ENCODE measurements around the gene NFATC3.
"Not testable (repeated sequence)": the region's sequence is repeated elsewhere in the genome, so short reads cannot be mapped to it uniquely, and the experiment has no call there.

The NFATC3 gene

DNA sequence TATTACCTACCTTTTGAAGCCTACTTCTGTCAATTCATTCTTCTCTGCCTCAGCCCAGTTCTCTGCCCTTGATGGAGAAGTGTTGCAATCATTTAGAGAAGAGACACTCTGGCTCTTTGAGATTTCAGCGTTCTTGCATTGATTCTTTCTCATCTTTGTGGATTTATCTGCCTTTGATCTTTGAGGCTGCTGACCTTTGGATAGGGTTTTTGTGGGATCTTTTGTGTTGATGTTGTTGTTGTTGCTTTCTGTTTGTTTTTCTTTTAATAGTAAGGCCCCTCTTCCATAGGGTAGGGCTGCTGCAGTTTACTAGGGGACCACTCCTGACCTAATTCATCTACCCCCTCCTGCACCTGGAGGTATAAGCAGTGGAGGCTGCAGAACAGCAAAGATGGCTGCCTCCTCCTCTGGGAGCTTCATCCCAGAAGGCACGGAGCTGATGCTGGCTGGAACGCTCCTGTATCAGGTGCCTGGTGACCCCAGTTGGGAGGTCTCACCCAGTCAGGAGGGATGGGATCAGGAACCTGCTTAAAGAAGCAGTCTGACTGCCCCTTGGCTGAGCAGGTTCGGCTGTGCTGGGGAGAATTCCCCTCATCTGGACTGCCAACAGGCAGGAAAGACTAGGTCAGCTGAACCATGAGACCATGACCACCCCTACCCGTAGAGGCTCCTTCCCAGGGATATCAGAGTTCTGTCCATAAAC lies 28.0 kb downstream of the NFATC3 start:
- Histone ChIP-seq H3K9me3 (replicated peaks; ENCODE audit: low read length) (peaks cover 4% of the 10 kb centered on the region), H3K9ac (ENCODE audit: low read depth, low read length) (no peak overlapping the region), H3K4me3 (ENCODE audit: low read length) (no peak overlapping the region), H3K27me3 (ENCODE audit: control insufficient read depth, insufficient read depth, low read length) (no peaks in the 10 kb centered on the region), H3K4me2 (ENCODE audit: low read length) (no peak overlapping the region), H3K4me1 (ENCODE audit: control insufficient read depth, insufficient read depth, low read length) (no peaks in the 10 kb centered on the region), H3K36me3 (ENCODE audit: insufficient read depth, low read length) (no peaks in the 10 kb centered on the region)

DNA sequence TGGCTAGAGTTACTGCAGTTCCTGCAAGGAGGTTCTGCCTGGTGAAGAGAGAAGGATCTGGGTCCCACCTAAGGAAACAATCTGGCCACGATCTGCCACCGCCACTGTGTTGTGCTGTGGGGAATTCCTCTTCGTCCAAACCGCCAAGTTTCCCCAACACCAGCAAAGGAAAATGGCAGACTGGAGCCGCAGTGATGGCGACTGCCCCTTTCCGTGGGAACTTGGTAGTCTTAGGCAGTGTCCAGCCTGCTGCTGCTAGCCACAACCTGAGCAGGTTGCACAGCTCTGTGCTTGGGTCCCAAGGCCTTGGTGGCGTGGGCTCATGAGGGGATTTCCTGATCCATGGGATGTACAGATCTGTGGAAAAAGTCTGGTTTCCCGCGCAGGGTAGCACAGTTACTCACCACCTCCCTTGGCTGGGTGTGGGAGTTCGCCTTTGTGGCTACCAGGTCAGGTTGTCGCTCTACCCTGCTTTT lies 28.6 kb downstream of the NFATC3 start:
- Histone ChIP-seq H3K4me2 (ENCODE audit: low read length) (no peak overlapping the region), H3K4me1 (ENCODE audit: control insufficient read depth, insufficient read depth, low read length) (no peaks in the 10 kb centered on the region), H3K4me3 (ENCODE audit: low read length) (no peak overlapping the region), H3K36me3 (ENCODE audit: insufficient read depth, low read length) (no peaks in the 10 kb centered on the region), H3K9me3 (replicated peaks; ENCODE audit: low read length) (peaks cover 4% of the 10 kb centered on the region), H3K27me3 (ENCODE audit: control insufficient read depth, insufficient read depth, low read length) (no peaks in the 10 kb centered on the region), H3K9ac (ENCODE audit: low read depth, low read length) (no peak overlapping the region)

DNA sequence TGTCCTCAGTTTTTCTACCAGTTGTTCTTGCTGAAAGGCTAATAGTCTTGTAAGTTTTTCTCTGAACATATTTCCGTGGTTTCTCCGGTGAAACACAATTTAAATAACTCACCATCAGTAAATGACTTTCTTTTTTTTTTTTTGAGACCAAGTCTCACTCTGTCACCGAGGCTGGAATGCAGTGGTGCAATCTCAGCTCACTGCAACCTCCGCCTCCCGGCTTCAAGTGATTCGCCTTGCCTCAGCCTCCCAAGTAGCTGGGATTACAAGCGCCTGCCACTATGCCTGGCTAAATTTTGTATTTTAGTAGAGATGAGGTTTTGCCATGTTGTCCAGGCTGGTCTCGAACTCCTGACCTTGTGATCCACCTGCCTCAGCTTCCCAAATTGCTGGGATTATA lies 29.8 kb downstream of the NFATC3 start:
- H3K4me1 ChIP-seq (ENCODE audit: control insufficient read depth, insufficient read depth, low read length); H3K4me2 ChIP-seq (ENCODE audit: low read length); H3K4me3 ChIP-seq (ENCODE audit: low read length); H3K36me3 ChIP-seq (ENCODE audit: insufficient read depth, low read length); H3K27me3 ChIP-seq (ENCODE audit: control insufficient read depth, insufficient read depth, low read length); H3K9me3 ChIP-seq (replicated peaks; ENCODE audit: low read length); H3K9ac ChIP-seq (ENCODE audit: low read depth, low read length): not testable (repeated sequence)

DNA sequence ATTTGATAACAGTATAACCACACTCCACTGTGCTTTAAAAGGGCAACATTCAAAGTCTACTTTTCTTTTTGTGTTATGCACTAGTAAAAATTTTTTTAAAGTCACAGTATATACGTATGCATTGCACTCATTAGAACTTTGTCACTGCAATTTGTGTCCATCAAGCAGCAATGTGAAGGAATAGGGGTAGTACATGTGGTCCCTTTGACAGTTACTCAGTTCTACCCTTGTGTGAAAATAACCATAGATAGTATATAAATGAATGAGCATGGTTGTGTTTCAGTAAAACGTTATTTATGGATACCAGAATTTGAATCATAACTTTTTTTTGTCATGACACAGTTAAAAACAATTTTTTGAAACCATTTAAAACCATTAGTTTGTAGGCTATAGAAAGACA lies 30.7 kb downstream of the NFATC3 start:
- Histone ChIP-seq H3K36me3 (ENCODE audit: insufficient read depth, low read length) (no peaks in the 10 kb centered on the region), H3K4me2 (ENCODE audit: low read length) (no peak overlapping the region), H3K9me3 (replicated peaks; ENCODE audit: low read length) (no peaks in the 10 kb centered on the region), H3K27me3 (ENCODE audit: control insufficient read depth, insufficient read depth, low read length) (no peaks in the 10 kb centered on the region), H3K9ac (ENCODE audit: low read depth, low read length) (no peak overlapping the region), H3K4me1 (ENCODE audit: control insufficient read depth, insufficient read depth, low read length) (no peaks in the 10 kb centered on the region), H3K4me3 (ENCODE audit: low read length) (no peak overlapping the region)

DNA sequence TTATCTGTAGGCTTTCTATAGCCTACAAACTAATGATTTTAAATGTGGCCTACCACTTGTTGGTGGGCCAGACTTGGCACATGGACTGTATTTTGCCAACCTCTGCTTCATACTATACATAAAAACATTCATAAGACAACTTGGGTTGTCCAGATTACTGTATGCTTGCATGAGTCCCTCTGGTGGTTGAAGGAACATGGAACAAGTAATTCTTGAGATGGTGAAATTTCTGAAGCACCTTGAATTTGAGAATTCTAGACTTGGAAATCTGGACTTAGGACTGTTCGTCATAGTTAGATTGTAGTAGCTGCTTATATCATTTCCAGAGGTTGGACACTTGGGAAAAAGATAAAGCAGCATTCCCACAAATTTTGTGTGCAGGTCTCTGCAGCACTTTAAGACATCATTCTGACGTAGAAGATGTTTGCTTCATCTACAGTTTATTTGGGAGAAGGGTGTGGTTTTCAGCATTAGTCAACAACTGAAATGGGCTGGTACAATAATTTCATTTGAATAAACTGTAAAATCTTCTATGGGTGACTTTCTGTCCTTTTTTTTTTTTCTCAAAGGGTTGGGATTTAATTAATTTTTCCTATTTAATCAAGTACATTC lies 31.2 kb downstream of the NFATC3 start:
- H3K36me3 ChIP-seq (ENCODE audit: insufficient read depth, low read length): no peaks in the 10 kb centered on the region
- H3K4me2 ChIP-seq (ENCODE audit: low read length): no peak overlapping the region
- H3K27me3 ChIP-seq (ENCODE audit: control insufficient read depth, insufficient read depth, low read length): no peaks in the 10 kb centered on the region
- no peaks in the 10 kb centered on the region for H3K4me1 ChIP-seq (ENCODE audit: control insufficient read depth, insufficient read depth, low read length)
- H3K9ac ChIP-seq (ENCODE audit: low read depth, low read length): no peak overlapping the region
- no peaks in the 10 kb centered on the region for H3K9me3 ChIP-seq (replicated peaks; ENCODE audit: low read length)
- H3K4me3 ChIP-seq (ENCODE audit: low read length): no peak overlapping the region

DNA sequence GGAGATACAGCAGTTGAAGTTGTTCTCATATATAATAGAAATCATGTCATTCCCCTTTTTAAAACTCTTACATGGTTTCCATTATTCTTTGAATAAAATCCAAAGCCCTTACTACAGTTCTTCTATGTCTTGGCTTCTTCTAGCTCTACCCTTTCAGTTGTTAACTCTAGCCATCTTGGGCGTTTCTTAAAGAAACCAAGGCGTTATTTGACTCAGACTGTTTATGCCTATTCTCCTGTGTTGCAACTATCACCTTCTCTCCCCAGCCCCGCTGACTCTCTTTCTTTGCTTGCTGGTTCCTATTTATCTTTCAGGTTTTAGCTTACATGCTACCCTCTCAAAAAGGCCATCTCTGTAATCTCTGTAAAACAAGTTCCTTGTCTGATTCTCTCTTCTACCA lies 32.7 kb downstream of the NFATC3 start:
- Histone ChIP-seq H3K9ac (ENCODE audit: low read depth, low read length) (no peak overlapping the region), H3K27me3 (ENCODE audit: control insufficient read depth, insufficient read depth, low read length) (no peaks in the 10 kb centered on the region), H3K4me1 (ENCODE audit: control insufficient read depth, insufficient read depth, low read length) (no peaks in the 10 kb centered on the region), H3K4me3 (ENCODE audit: low read length) (no peak overlapping the region), H3K9me3 (replicated peaks; ENCODE audit: low read length) (no peaks in the 10 kb centered on the region), H3K36me3 (ENCODE audit: insufficient read depth, low read length) (no peaks in the 10 kb centered on the region), H3K4me2 (ENCODE audit: low read length) (no peak overlapping the region)

DNA sequence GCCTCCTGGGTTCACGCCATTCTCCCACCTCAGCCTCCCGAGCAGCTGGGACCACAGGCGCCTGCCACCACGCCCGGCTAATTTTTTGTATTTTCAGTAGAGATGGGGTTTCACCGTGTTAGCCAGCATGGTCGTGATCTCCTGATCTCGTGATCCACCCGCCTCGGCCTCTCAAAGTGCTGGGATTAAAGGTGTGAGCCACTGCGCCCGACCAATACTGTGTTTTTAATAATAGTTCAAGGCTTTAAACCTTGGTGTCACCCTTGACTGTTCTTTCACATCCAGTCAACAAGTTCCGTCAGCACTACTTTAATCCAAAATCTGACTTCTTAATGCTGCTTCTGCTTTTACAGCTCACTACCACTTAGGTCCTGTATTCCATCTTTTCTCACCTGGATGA lies 33.8 kb downstream of the NFATC3 start:
- H3K27me3 ChIP-seq (ENCODE audit: control insufficient read depth, insufficient read depth, low read length); H3K9ac ChIP-seq (ENCODE audit: low read depth, low read length); H3K36me3 ChIP-seq (ENCODE audit: insufficient read depth, low read length); H3K4me3 ChIP-seq (ENCODE audit: low read length); H3K4me1 ChIP-seq (ENCODE audit: control insufficient read depth, insufficient read depth, low read length); H3K9me3 ChIP-seq (replicated peaks; ENCODE audit: low read length); H3K4me2 ChIP-seq (ENCODE audit: low read length): not testable (repeated sequence)

DNA sequence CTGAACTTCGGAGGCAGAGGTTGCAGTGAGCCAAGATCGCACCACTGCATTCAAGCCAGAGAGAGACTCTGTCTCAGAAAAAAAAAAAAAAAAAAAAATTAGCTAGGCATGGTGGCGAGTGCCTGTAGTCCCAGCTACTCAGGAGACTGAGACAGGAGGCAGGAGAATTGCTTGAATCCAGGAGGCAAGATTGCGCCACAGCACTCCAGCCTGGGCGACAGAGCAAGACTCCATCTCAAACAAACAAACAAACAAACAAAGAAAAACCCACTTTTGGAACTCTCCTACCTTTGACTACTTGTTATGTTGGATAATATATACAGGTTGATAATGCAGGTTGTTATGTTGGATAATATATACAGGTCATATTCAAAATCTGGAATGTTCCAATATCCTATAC lies 35.3 kb downstream of the NFATC3 start:
- not testable (repeated sequence) for H3K36me3 ChIP-seq (ENCODE audit: insufficient read depth, low read length); H3K4me2 ChIP-seq (ENCODE audit: low read length); H3K4me3 ChIP-seq (ENCODE audit: low read length); H3K4me1 ChIP-seq (ENCODE audit: control insufficient read depth, insufficient read depth, low read length); H3K9me3 ChIP-seq (replicated peaks; ENCODE audit: low read length); H3K9ac ChIP-seq (ENCODE audit: low read depth, low read length); H3K27me3 ChIP-seq (ENCODE audit: control insufficient read depth, insufficient read depth, low read length)

DNA sequence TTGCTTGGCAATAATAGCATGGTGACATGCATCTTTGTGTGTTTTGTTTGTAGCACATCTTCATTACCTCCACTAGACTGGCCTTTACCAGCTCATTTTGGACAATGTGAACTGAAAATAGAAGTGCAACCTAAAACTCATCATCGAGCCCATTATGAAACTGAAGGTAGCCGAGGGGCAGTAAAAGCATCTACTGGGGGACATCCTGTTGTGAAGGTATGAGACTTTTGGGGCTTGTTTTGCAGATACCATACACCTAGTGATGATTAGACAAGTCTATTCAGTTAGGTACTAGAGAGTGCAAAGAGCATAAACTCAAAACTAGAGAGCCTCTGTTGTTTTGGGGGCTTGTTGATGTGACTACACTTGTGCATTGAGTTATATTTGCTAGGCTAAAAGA lies 41.2 kb downstream of the NFATC3 start:
- Histone ChIP-seq H3K4me1 (ENCODE audit: control insufficient read depth, insufficient read depth, low read length) (peaks cover 8% of the 10 kb centered on the region), H3K4me3 (ENCODE audit: low read length) (no peak overlapping the region), H3K36me3 (ENCODE audit: insufficient read depth, low read length) (peaks cover 4% of the 10 kb centered on the region), H3K9me3 (replicated peaks; ENCODE audit: low read length) (no peaks in the 10 kb centered on the region), H3K9ac (ENCODE audit: low read depth, low read length) (no peak overlapping the region), H3K4me2 (ENCODE audit: low read length) (no peak overlapping the region), H3K27me3 (ENCODE audit: control insufficient read depth, insufficient read depth, low read length) (no peaks in the 10 kb centered on the region)

DNA sequence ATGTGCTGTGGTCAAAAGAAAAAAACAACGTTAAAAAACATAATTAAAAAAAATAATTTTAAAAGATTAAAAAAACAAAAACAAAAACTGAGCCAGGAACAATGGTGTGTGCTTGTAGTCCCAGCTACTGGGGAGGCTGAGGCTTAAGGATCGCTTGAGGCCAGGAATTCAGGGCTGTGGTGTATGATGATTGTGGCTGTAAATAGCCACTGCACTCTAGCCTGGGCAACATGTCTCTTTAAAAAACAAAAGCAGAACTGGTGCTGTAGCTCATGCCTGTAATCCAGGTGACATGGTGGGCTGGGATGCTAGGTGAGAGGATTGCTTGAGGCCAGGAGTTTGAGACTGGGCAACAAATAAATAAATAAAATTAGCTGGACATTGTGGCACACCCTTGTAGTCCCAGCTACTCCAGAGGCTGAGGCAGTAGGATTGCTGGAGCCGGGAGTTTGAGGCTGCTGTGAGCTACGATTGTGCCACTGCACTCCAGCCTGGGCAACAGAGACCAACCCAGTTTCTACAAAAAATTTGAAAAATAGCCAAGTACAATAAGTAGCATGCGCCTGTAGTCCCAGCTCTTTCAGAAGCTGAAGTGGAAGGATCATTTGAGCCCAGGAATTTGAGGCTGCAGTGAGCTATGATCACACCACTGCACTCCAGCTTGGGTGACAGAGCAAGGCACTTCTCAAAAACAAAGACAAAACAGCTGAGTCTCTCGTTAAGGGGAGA lies 43.6 kb downstream of the NFATC3 start:
- Histone ChIP-seq H3K9ac (ENCODE audit: low read depth, low read length) (no peak overlapping the region), H3K36me3 (ENCODE audit: insufficient read depth, low read length) (peaks cover 4% of the 10 kb centered on the region), H3K4me3 (ENCODE audit: low read length) (no peak overlapping the region), H3K4me1 (ENCODE audit: control insufficient read depth, insufficient read depth, low read length) (peaks cover 8% of the 10 kb centered on the region), H3K27me3 (ENCODE audit: control insufficient read depth, insufficient read depth, low read length) (no peaks in the 10 kb centered on the region), H3K9me3 (replicated peaks; ENCODE audit: low read length) (no peaks in the 10 kb centered on the region), H3K4me2 (ENCODE audit: low read length) (peak overlapping the region; percentile 23)

DNA sequence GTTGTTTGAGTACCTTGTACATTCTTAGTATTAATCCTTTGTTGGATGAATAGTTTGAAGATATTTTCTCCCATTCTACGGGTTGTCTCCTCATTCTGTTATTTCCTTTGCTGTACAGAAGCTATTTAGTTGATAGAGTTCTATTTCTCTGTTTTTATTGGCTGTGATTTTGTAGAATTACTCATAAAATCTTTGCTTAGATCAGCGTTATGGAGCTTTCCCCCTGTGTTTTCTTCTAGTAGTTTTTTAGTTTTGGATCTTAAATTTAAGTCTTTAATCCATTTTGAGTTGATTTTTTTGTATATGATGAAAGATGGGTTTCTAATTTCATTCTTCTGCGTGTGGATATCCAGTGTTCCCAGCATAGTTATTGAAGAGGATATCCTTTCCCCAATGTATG lies 45.4 kb downstream of the NFATC3 start:
- Histone ChIP-seq H3K27me3 (ENCODE audit: control insufficient read depth, insufficient read depth, low read length) (no peaks in the 10 kb centered on the region), H3K4me1 (ENCODE audit: control insufficient read depth, insufficient read depth, low read length) (peaks cover 8% of the 10 kb centered on the region), H3K9me3 (replicated peaks; ENCODE audit: low read length) (no peaks in the 10 kb centered on the region), H3K9ac (ENCODE audit: low read depth, low read length) (no peak overlapping the region), H3K36me3 (ENCODE audit: insufficient read depth, low read length) (peaks cover 4% of the 10 kb centered on the region), H3K4me3 (ENCODE audit: low read length) (no peak overlapping the region), H3K4me2 (ENCODE audit: low read length) (no peak overlapping the region)

All from skeletal muscle satellite cell (primary cell).